Suprapubic skin (tissue), 4 donors: ENCODE results near the gene PHF21A.

Experiments
- POLR2A ChIP-seq, 2 donors: fragments of 450-650 bp; IDR thresholded peaks; one replicate each; pipeline ENCODE4 v1.6.1; 2017; ENCODE audit warnings: antibody characterized with exemption in 2 of 2, mild to moderate bottlenecking in 2 of 2, moderate library complexity in 2 of 2
- POLR2AphosphoS5 ChIP-seq, 3 donors: sonication (generic); formaldehyde crosslinking; IDR thresholded peaks; one replicate each; pipeline ENCODE4 v1.6.1; 2017; ENCODE audit warnings: antibody characterized with exemption in 3 of 3
- TF ChIP-seq, protein P1 (sequence below), 2 donors: fragments of 200-600 bp in 1 of 2; fragments of 450-650 bp in 1 of 2; sonication (generic) in 1 of 2; IDR thresholded peaks; one replicate each; pipeline ENCODE4 v1.5.1; 2016 to 2019; ENCODE audit warnings: antibody characterized with exemption in 2 of 2, mild to moderate bottlenecking in 1 of 2, moderate library complexity in 1 of 2

DNA sequence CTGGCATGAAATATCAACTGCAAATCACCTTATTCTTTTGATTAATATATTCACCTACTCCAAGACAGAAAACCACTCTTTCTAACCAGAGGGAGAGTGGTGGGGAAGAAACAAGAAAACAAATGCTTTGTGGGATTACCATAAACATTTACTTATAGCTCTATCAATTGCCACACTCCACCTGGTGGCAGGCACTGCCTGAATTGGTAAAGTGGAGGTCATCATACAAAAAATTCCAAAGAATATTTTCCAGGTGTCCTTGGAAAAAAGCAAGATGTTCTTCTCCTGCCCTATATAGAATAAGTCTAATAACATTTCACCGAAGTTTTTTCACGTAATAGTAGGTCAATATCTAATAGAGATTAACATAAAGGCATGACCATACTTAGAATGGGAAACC lies 45.3 kb downstream of the PHF21A start:
- TF ChIP-seq, protein P1, sequence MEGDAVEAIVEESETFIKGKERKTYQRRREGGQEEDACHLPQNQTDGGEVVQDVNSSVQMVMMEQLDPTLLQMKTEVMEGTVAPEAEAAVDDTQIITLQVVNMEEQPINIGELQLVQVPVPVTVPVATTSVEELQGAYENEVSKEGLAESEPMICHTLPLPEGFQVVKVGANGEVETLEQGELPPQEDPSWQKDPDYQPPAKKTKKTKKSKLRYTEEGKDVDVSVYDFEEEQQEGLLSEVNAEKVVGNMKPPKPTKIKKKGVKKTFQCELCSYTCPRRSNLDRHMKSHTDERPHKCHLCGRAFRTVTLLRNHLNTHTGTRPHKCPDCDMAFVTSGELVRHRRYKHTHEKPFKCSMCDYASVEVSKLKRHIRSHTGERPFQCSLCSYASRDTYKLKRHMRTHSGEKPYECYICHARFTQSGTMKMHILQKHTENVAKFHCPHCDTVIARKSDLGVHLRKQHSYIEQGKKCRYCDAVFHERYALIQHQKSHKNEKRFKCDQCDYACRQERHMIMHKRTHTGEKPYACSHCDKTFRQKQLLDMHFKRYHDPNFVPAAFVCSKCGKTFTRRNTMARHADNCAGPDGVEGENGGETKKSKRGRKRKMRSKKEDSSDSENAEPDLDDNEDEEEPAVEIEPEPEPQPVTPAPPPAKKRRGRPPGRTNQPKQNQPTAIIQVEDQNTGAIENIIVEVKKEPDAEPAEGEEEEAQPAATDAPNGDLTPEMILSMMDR (IDR thresholded peaks at IDR 0.05): no peak
- TF ChIP-seq POLR2A (IDR thresholded peaks at IDR 0.05) (no peak), POLR2AphosphoS5 (IDR thresholded peaks at IDR 0.05) (no peak)
